Measurements from ENCODE around the gene ATF6B.

DNA sequence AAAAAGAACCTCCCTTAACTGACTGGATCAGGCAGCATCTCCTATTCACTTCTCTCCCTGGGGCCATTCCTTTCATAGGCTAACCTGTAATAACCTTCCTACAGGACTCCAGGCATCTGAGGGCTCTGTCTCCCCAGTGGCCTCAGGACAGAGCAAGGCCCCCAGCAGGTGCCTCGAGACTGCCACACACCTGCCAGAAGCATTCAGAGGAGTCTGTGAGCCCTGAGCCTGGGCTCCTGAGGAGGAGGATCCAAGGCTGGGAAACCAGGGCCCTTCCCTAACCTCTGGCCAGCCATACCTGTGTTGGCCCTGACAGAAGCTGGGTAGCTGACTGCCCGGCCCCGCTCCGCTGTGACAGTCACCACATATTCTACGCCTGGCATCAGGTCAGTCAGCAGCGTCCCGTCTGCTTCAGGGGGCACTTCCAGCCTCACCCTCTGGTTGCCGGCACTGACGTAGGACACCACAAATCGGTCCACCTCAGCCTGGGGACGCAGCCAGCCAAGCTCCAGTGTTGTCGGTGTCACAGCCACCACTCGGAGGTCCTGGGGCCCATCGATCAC lies 39.5 kb downstream of the ATF6B start:
- TF ChIP-seq POLR2AphosphoS5 (IDR thresholded peaks at IDR 0.05) (no peak), POLR2A (IDR thresholded peaks at IDR 0.05) (no peak), EP300 (IDR thresholded peaks at IDR 0.05) (no peak)
- TF ChIP-seq, protein P1, sequence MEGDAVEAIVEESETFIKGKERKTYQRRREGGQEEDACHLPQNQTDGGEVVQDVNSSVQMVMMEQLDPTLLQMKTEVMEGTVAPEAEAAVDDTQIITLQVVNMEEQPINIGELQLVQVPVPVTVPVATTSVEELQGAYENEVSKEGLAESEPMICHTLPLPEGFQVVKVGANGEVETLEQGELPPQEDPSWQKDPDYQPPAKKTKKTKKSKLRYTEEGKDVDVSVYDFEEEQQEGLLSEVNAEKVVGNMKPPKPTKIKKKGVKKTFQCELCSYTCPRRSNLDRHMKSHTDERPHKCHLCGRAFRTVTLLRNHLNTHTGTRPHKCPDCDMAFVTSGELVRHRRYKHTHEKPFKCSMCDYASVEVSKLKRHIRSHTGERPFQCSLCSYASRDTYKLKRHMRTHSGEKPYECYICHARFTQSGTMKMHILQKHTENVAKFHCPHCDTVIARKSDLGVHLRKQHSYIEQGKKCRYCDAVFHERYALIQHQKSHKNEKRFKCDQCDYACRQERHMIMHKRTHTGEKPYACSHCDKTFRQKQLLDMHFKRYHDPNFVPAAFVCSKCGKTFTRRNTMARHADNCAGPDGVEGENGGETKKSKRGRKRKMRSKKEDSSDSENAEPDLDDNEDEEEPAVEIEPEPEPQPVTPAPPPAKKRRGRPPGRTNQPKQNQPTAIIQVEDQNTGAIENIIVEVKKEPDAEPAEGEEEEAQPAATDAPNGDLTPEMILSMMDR (IDR thresholded peaks at IDR 0.05): no peak

Data from gastroesophageal sphincter (tissue), 3 donors.